Natural killer cell (primary cell): Measurements from ENCODE around the gene FIG4. TPM values are rescaled to one million over a fixed set of nuclear protein-coding genes. Genes with fewer than 3 reads are reported as not detected.
A peak's percentile ranks its signal among the peaks of the same experiment; 100 is the strongest.

Experiments
- ATAC-seq, 3 donors: fragments of 150-1000 bp in 2 of 3; fragments of 200-7000 bp in 1 of 3; cut with Tn5 transposase; 1 replicate in 1 of 3; 2 replicates in 2 of 3; pipeline ENCODE4 v1.10.0; 2021; ENCODE audit warnings: mild to moderate bottlenecking in 2 of 3, moderate library complexity in 2 of 3
- DNase-seq, 2 donors: peaks; one replicate each; pipeline versions ENCODE4 v3.0.0 to v3.0.0-alpha.2; 2013 to 2021; ENCODE audit warnings: mixed read lengths in 1 of 2
- H3K27ac ChIP-seq: one replicate; pipeline ENCODE4 v1.5.1; 2013; ENCODE audit warnings: mild to moderate bottlenecking, low read length
- H3K27me3 ChIP-seq: one replicate; pipeline ENCODE4 v1.6.1; 2013; ENCODE audit warnings: low read length; ENCODE audit not compliant: control insufficient read depth, insufficient read depth
- H3K36me3 ChIP-seq: one replicate; pipeline ENCODE4 v1.6.1; 2013; ENCODE audit warnings: low read length; ENCODE audit not compliant: control insufficient read depth, insufficient read depth
- H3K4me1 ChIP-seq: one replicate; pipeline ENCODE4 v1.6.1; 2013; ENCODE audit warnings: low read length; ENCODE audit not compliant: control insufficient read depth, insufficient read depth
- H3K4me3 ChIP-seq: one replicate; pipeline ENCODE4 v1.5.1; 2013; ENCODE audit warnings: low read length
- H3K9me3 ChIP-seq: one replicate; pipeline ENCODE4 v1.6.1; 2013; ENCODE audit warnings: low read length; ENCODE audit not compliant: control insufficient read depth, insufficient read depth
- H3K27ac Mint-ChIP-seq, 2 donors: one replicate each; pipeline ENCODE4 v1.8.0; 2022; ENCODE audit warnings: mild to moderate bottlenecking in 2 of 2, mixed read lengths in 2 of 2, moderate library complexity in 1 of 2
- H3K27me3 Mint-ChIP-seq, 2 donors: one replicate each; pipeline ENCODE4 v1.8.0; 2022; ENCODE audit warnings: low read depth in 2 of 2, mixed read lengths in 2 of 2
- H3K36me3 Mint-ChIP-seq: one replicate; pipeline ENCODE4 v1.8.0; 2022; ENCODE audit warnings: mixed read lengths
- H3K4me1 Mint-ChIP-seq, 2 donors: one replicate each; pipeline ENCODE4 v1.8.0; 2022; ENCODE audit warnings: mixed read lengths in 2 of 2
- H3K4me3 Mint-ChIP-seq: one replicate; pipeline ENCODE4 v1.8.0; 2022; ENCODE audit warnings: mild to moderate bottlenecking, moderate library complexity, mixed read lengths
- H3K9me3 Mint-ChIP-seq, 2 donors: one replicate each; pipeline ENCODE4 v1.8.0; 2022; ENCODE audit warnings: mixed read lengths in 2 of 2
- CTCF ChIP-seq: fragments of 200-600 bp; IDR thresholded peaks from one replicate; pipeline ENCODE4 v1.8.0; 2022; ENCODE audit warnings: antibody characterized with exemption
- WGBS: methylation state at CpG from one replicate; pipeline ENCODE4 v1.1.7; 2013; ENCODE audit warnings: missing lambda C conversion rate; ENCODE audit not compliant: insufficient coverage; 5-methylcytosine and 5-hydroxymethylcytosine counted together
- intact Hi-C: fragments of 100-400 bp; cut with micrococcal nuclease; formaldehyde crosslinking; loops from one replicate; pipeline ENCODE4 v1.14.2; 2022
- total RNA-seq, 4 donors: library from RNA; stranded (reverse); fragments of 120-200 nt in 1 of 4; gene quantifications; one replicate each; pipeline versions ENCODE4 v1.2.3 to v1.2.4, GENCODE V29; 2013 to 2022

Gene FIG4
- total RNA-seq, 3 donors from 2014 or later (not counting 1 experiment from before 2014, with no cell fraction given), result 15.7 to 38.5 (median 20.7) TPM

GRCh38 chr6:109696355-109696754 is 5.3 kb downstream of the FIG4 start:
- H3K27ac ChIP-seq, result no peak overlapping the region
- no peaks in the 10 kb centered on the region for H3K9me3 Mint-ChIP-seq
- H3K9me3 ChIP-seq, result no peaks in the 10 kb centered on the region
- DNase-seq (no peak), ATAC-seq (no peak)
- WGBS, result 92% methylated on average over 3 of the region's 5 CpGs
- H3K36me3 Mint-ChIP-seq, result peaks cover 7% of the 10 kb centered on the region
- H3K27ac Mint-ChIP-seq, result no peak overlapping the region
- H3K4me1 ChIP-seq, result peaks cover 8% of the 10 kb centered on the region
- peaks cover 6% of the 10 kb centered on the region for H3K36me3 ChIP-seq
- no peaks in the 10 kb centered on the region for H3K27me3 Mint-ChIP-seq
- H3K4me3 ChIP-seq, result no peak overlapping the region
- no peaks in the 10 kb centered on the region for H3K27me3 ChIP-seq
- TF ChIP-seq CTCF, result no peak
- peaks cover 28 to 37% of the 10 kb centered on the region in 2 donors for H3K4me1 Mint-ChIP-seq
- intact Hi-C loops, result loop anchor here (10.0 kb wide), 1 partner anchor 242 kb away; the partner anchor contains the start of gene MICAL1
- H3K4me3 Mint-ChIP-seq, result no peak overlapping the region

- Mint-ChIP-seq H3K4me1 (peaks cover 55 to 56% of the 10 kb centered on the region in 2 donors), H3K27ac (peak overlapping the region; percentile 29 to 31), H3K27me3 (no peaks in the 10 kb centered on the region), H3K4me3 (no peak overlapping the region), H3K9me3 (no peaks in the 10 kb centered on the region), H3K36me3 (peaks cover under 1% of the 10 kb centered on the region)
- H3K27me3 ChIP-seq, result no peaks in the 10 kb centered on the region
- peaks cover 4% of the 10 kb centered on the region for H3K4me1 ChIP-seq
- intact Hi-C loops, result loop anchor here (10.0 kb wide), 3 partner anchors 176 to 484 kb away; partner anchors contain the start of genes CD164 and CDC40
- H3K36me3 ChIP-seq, result peaks cover 4% of the 10 kb centered on the region
- no peak for TF ChIP-seq CTCF
- H3K4me3 ChIP-seq, result no peak overlapping the region
- no peak for DNase-seq
- no peaks in the 10 kb centered on the region for H3K9me3 ChIP-seq
- no peak for ATAC-seq
- 86% methylated on average over 2 of the region's 4 CpGs for WGBS
- H3K27ac ChIP-seq, result no peak overlapping the region
These were observed 10.1 kb downstream of the FIG4 start for GRCh38 chr6:109701221-109701620.

- Mint-ChIP-seq H3K4me3 (no peak overlapping the region), H3K9me3 (no peaks in the 10 kb centered on the region), H3K4me1 (peaks cover 57% of the 10 kb centered on the region in 2 donors), H3K27ac (peak overlapping the region; percentile 29 to 31), H3K36me3 (no peaks in the 10 kb centered on the region), H3K27me3 (no peaks in the 10 kb centered on the region)
- H3K4me3 ChIP-seq, result no peak overlapping the region
- peaks cover 2% of the 10 kb centered on the region for H3K36me3 ChIP-seq
- TF ChIP-seq CTCF, result no peak
- intact Hi-C loops, result loop anchor here (10.0 kb wide), 3 partner anchors 177 to 483 kb away; partner anchors contain the start of genes CD164 and CDC40
- H3K27me3 ChIP-seq, result no peaks in the 10 kb centered on the region
- H3K4me1 ChIP-seq, result peaks cover 8% of the 10 kb centered on the region
- no peak for ATAC-seq
- H3K27ac ChIP-seq, result no peak overlapping the region
- 50% methylated on average over 1 of the region's 2 CpGs for WGBS
- no peak for DNase-seq
- no peaks in the 10 kb centered on the region for H3K9me3 ChIP-seq
These were observed 10.7 kb downstream of the FIG4 start for GRCh38 chr6:109701774-109702173.

- TF ChIP-seq CTCF, result no peak
- DNase-seq (no peak), ATAC-seq (no peak)
- Histone ChIP-seq H3K27ac (no peak overlapping the region), H3K36me3 (no peaks in the 10 kb centered on the region), H3K9me3 (no peaks in the 10 kb centered on the region), H3K4me1 (peaks cover 9% of the 10 kb centered on the region), H3K4me3 (no peak overlapping the region), H3K27me3 (no peaks in the 10 kb centered on the region)
- H3K4me3 Mint-ChIP-seq, result peak overlapping the region; percentile 2
- H3K9me3 Mint-ChIP-seq, result no peaks in the 10 kb centered on the region
- intact Hi-C loops, result loop anchor here (10.0 kb wide), 3 partner anchors 178 to 482 kb away; partner anchors contain the start of genes CD164 and CDC40
- H3K27me3 Mint-ChIP-seq, result no peaks in the 10 kb centered on the region
- H3K36me3 Mint-ChIP-seq, result no peaks in the 10 kb centered on the region
- H3K27ac Mint-ChIP-seq, result peak overlapping the region; percentile 88 to 93
- peaks cover 66 to 67% of the 10 kb centered on the region in 2 donors for H3K4me1 Mint-ChIP-seq
- 83% methylated on average over 3 of the region's 4 CpGs for WGBS
These were observed 11.7 kb downstream of the FIG4 start for GRCh38 chr6:109702791-109703190.
